H1 (cell line): ENCODE data around the gene ZBTB47. TPM values are rescaled to one million over a fixed set of nuclear protein-coding genes. Genes with fewer than 3 reads are reported as not detected.

Source experiments
- CTCF ChIA-PET: fragments of 300-600 bp; sonication (Branson Sonifier 250); formaldehyde crosslinking; loops from one replicate; lab custom pipeline; 2021; ENCODE audit not compliant: partially characterized antibody; lab: Charles Lee
- POLR2A ChIA-PET: fragments of 300-600 bp; sonication (Branson Sonifier 250); formaldehyde crosslinking; loops from one replicate; lab custom pipeline; 2021; ENCODE audit warnings: inconsistent platforms; ENCODE audit not compliant: partially characterized antibody; lab: Charles Lee
- DNase-seq, 2 experiments: peaks; one replicate each; pipeline versions ENCODE4 v3.0.0 to v3.0.0-alpha.2; 2010 to 2022; ENCODE audit warnings: low spot score in 2 of 2, low read depth in 1 of 2, mixed read lengths in 1 of 2
- FAIRE-seq: peaks from 2 replicates; lab custom pipeline; 2011; peaks lifted over from hg19 to GRCh38; lab: Jason Lieb, UNC
- H2AFZ ChIP-seq: 2 replicates; pipeline ENCODE4 v1.8.1; 2012; ENCODE audit warnings: low read length, inconsistent platforms
- H2AK5ac ChIP-seq: 2 replicates; pipeline ENCODE4 v1.6.1; 2013; ENCODE audit warnings: low read depth, low read length
- H2BK120ac ChIP-seq: replicated peaks from 2 replicates; pipeline ENCODE3; 2013; ENCODE audit warnings: low read depth, low read length, inconsistent platforms
- H2BK12ac ChIP-seq: 2 replicates; pipeline ENCODE4 v1.6.1; 2013; ENCODE audit warnings: low read depth, low read length
- H2BK15ac ChIP-seq: 2 replicates; pipeline ENCODE4 v1.6.1; 2013; ENCODE audit warnings: low read length
- H2BK20ac ChIP-seq: 2 replicates; pipeline ENCODE4 v1.6.1; 2013; ENCODE audit warnings: low read length
- H2BK5ac ChIP-seq: 2 replicates; pipeline ENCODE4 v1.6.1; 2013; ENCODE audit warnings: low read depth, low read length
- H3K14ac ChIP-seq: 2 replicates; pipeline ENCODE4 v1.6.1; 2013; ENCODE audit warnings: inconsistent platforms; ENCODE audit not compliant: insufficient read length
- H3K18ac ChIP-seq: 2 replicates; pipeline ENCODE4 v1.6.1; 2013; ENCODE audit warnings: low read length; ENCODE audit errors: extremely low read depth
- H3K23ac ChIP-seq: 2 replicates; pipeline ENCODE4 v1.6.1; 2013; ENCODE audit warnings: inconsistent platforms; ENCODE audit not compliant: insufficient read length
- H3K23me2 ChIP-seq: 2 replicates; pipeline ENCODE4 v1.6.1; 2013; ENCODE audit warnings: low read depth, low read length
- H3K27ac ChIP-seq: 2 replicates; pipeline ENCODE4 v1.6.1; 2011; ENCODE audit warnings: low read depth, low read length, inconsistent platforms
- H3K27me3 ChIP-seq, 4 experiments: replicated peaks in 1 of 4; 1 replicate in 1 of 4; 2 replicates in 3 of 4; pipeline versions ENCODE4 v1.6.1 to v1.8.1; 2011 to 2013; ENCODE audit warnings: low read length in 3 of 4, mild to moderate bottlenecking in 3 of 4, inconsistent platforms in 2 of 4, mixed read lengths in 2 of 4, moderate library complexity in 1 of 4; ENCODE audit not compliant: control insufficient read depth in 3 of 4, insufficient read depth in 3 of 4; ENCODE audit errors: extremely low read depth in 1 of 4
- H3K36me3 ChIP-seq, 4 experiments: 2 replicates each; pipeline versions ENCODE4 v1.6.1 to v1.8.1; 2011 to 2013; ENCODE audit warnings: mild to moderate bottlenecking in 4 of 4, low read length in 3 of 4, moderate library complexity in 2 of 4, control low read depth in 1 of 4, inconsistent platforms in 1 of 4; ENCODE audit not compliant: insufficient read depth in 4 of 4, control insufficient read depth in 2 of 4
- H3K4ac ChIP-seq: replicated peaks from 2 replicates; pipeline ENCODE3; 2013; ENCODE audit warnings: low read length, low read depth, mixed read lengths, inconsistent platforms; ENCODE audit not compliant: insufficient read length
- H3K4me1 ChIP-seq, 4 experiments: replicated peaks in 1 of 4; 1 replicate in 1 of 4; 2 replicates in 3 of 4; pipeline versions ENCODE4 v1.6.1 to v1.8.1; 2011 to 2013; ENCODE audit warnings: low read length in 3 of 4, inconsistent platforms in 2 of 4, mixed read lengths in 1 of 4; ENCODE audit not compliant: insufficient read depth in 4 of 4, control insufficient read depth in 3 of 4
- H3K4me2 ChIP-seq, 2 experiments: 2 replicates each; pipeline versions ENCODE4 v1.6.1 to v1.8.1; 2011 to 2013; ENCODE audit warnings: low read depth in 2 of 2, low read length in 2 of 2, control low read depth in 1 of 2, inconsistent platforms in 1 of 2, mild to moderate bottlenecking in 1 of 2; ENCODE audit not compliant: insufficient read depth in 1 of 2
- H3K4me3 ChIP-seq, 4 experiments: fragments of 200-600, 300-600 bp in 1 of 4; sonication (generic), shearing (Covaris generic), sonication (Bioruptor Twin) in 1 of 4; 2 replicates each; pipeline versions ENCODE4 v1.5.1 to v1.8.1; 2011 to 2016; ENCODE audit warnings: low read length in 4 of 4, low read depth in 3 of 4, control low read depth in 2 of 4, inconsistent platforms in 2 of 4, mild to moderate bottlenecking in 2 of 4, mixed read lengths in 1 of 4, moderate library complexity in 1 of 4; ENCODE audit not compliant: insufficient read depth in 2 of 4; ENCODE audit errors: extremely low read depth in 1 of 4
- H3K56ac ChIP-seq: replicated peaks from 2 replicates; pipeline ENCODE3; 2013; ENCODE audit warnings: low read depth, mild to moderate bottlenecking, mixed read lengths, low read length, inconsistent platforms; ENCODE audit not compliant: insufficient read length
- H3K79me1 ChIP-seq: 2 replicates; pipeline ENCODE4 v1.6.1; 2013; ENCODE audit warnings: low read depth, low read length, control low read depth
- H3K79me2 ChIP-seq, 2 experiments: 2 replicates each; pipeline versions ENCODE4 v1.6.1 to v1.8.1; 2012 to 2013; ENCODE audit warnings: low read length in 2 of 2, mild to moderate bottlenecking in 2 of 2, inconsistent platforms in 1 of 2; ENCODE audit not compliant: insufficient read depth in 2 of 2, control insufficient read depth in 1 of 2
- H3K9ac ChIP-seq, 4 experiments: replicated peaks in 1 of 4; 1 replicate in 1 of 4; 2 replicates in 3 of 4; pipeline versions ENCODE4 v1.6.1 to v1.8.1; 2011 to 2013; ENCODE audit warnings: low read depth in 3 of 4, low read length in 3 of 4, control low read depth in 2 of 4, mild to moderate bottlenecking in 2 of 4, moderate library complexity in 2 of 4, inconsistent platforms in 1 of 4; ENCODE audit errors: extremely low read depth in 1 of 4
- H3K9me3 ChIP-seq, 2 experiments: 2 replicates each; pipeline versions ENCODE4 v1.6.1 to v1.8.1; 2012 to 2013; ENCODE audit warnings: mild to moderate bottlenecking in 2 of 2, moderate library complexity in 2 of 2, control low read depth in 1 of 2, inconsistent platforms in 1 of 2, low read depth in 1 of 2, low read length in 1 of 2, mixed read lengths in 1 of 2; ENCODE audit not compliant: insufficient read depth in 2 of 2
- H4K20me1 ChIP-seq, 2 experiments: replicated peaks in 1 of 2; 2 replicates each; pipeline versions ENCODE3 to v1.8.1; 2011 to 2013; ENCODE audit warnings: inconsistent platforms in 2 of 2, low read length in 2 of 2, mild to moderate bottlenecking in 1 of 2; ENCODE audit not compliant: insufficient read depth in 2 of 2, control insufficient read depth in 1 of 2
- H4K5ac ChIP-seq: 2 replicates; pipeline ENCODE4 v1.6.1; 2013; ENCODE audit warnings: low read length, low read depth, mixed read lengths, inconsistent platforms; ENCODE audit not compliant: insufficient read length
- H4K8ac ChIP-seq: 2 replicates; pipeline ENCODE4 v1.8.0; 2013; ENCODE audit warnings: mild to moderate bottlenecking, moderate library complexity, low read length, inconsistent platforms; ENCODE audit not compliant: insufficient read depth; ENCODE audit errors: extremely low read depth
- H4K91ac ChIP-seq: replicated peaks from 2 replicates; pipeline ENCODE3; 2013; ENCODE audit warnings: low read length, mixed read lengths, inconsistent platforms; ENCODE audit not compliant: insufficient read length
- ATF2 ChIP-seq: IDR thresholded peaks from 2 replicates; pipeline ENCODE4 v1.6.1; 2012; ENCODE audit warnings: low read length, inconsistent platforms
- CBX5 ChIP-seq: fragments of 300-800, 300-1000 bp; sonication (generic); IDR thresholded peaks from 2 replicates; pipeline ENCODE4 v1.7.1; 2016; ENCODE audit warnings: antibody characterized with exemption, low read length, low read depth
- CHD1 ChIP-seq: IDR thresholded peaks from 2 replicates; pipeline ENCODE4 v1.6.1; 2012; ENCODE audit warnings: low read depth, low read length, improper control_type of control experiment
- EGR1 ChIP-seq: IDR thresholded peaks from 2 replicates; pipeline ENCODE4 v1.6.1; 2011; ENCODE audit warnings: low read depth, low read length, borderline replicate concordance
- EZH2 ChIP-seq: fragments of 200-600 bp; sonication (generic); IDR thresholded peaks from 2 replicates; pipeline ENCODE4 v1.7.1; 2012; ENCODE audit warnings: low read depth, mild to moderate bottlenecking, moderate library complexity, low read length, inconsistent platforms; ENCODE audit not compliant: severe bottlenecking
- NRF1 ChIP-seq: IDR thresholded peaks from 2 replicates; pipeline ENCODE4 v1.6.1; 2011; ENCODE audit warnings: mild to moderate bottlenecking, low read depth, low read length, improper control_type of control experiment
- POLR2A ChIP-seq, 2 experiments: IDR thresholded peaks; 1 replicate in 1 of 2; 2 replicates in 1 of 2; pipeline ENCODE4 v1.6.1; 2011; ENCODE audit warnings: low read depth in 2 of 2, low read length in 2 of 2, mild to moderate bottlenecking in 2 of 2; ENCODE audit errors: control extremely low read depth in 1 of 2
- RNF2 ChIP-seq: fragments of 200-900, 300-1000 bp; sonication (generic); IDR thresholded peaks from 2 replicates; pipeline ENCODE4 v1.7.1; 2016; ENCODE audit warnings: borderline replicate concordance, low read depth, mild to moderate bottlenecking, antibody characterized with exemption, low read length; ENCODE audit not compliant: poor library complexity, severe bottlenecking; ENCODE audit errors: missing control alignments
- SIRT6 ChIP-seq: IDR thresholded peaks from one replicate; pipeline ENCODE4 v1.7.1; 2012; ENCODE audit warnings: low read length, inconsistent platforms
- SP4 ChIP-seq: IDR thresholded peaks from 2 replicates; pipeline ENCODE4 v1.6.1; 2012; ENCODE audit warnings: low read length, inconsistent platforms
- SUZ12 ChIP-seq: fragments of 200-600 bp; sonication (generic); IDR thresholded peaks from 2 replicates; pipeline ENCODE4 v1.6.1; 2012; ENCODE audit warnings: mild to moderate bottlenecking, inconsistent platforms, low read length, moderate library complexity, mixed read lengths
- ZNF274 ChIP-seq: IDR thresholded peaks from 2 replicates; pipeline ENCODE4 v1.7.0; 2012; ENCODE audit warnings: low read length, borderline replicate concordance; ENCODE audit errors: extremely low read depth
- WGBS, 2 experiments: shearing (Covaris generic) in 1 of 2; methylation state at CpG; one replicate each; pipeline versions ENCODE4 v1.1.6 to v1.1.7; 2013 to 2015; ENCODE audit warnings: low lambda C conversion rate in 2 of 2, mixed read lengths in 2 of 2, inconsistent platforms in 1 of 2, low coverage in 1 of 2, missing lambda C conversion rate in 1 of 2; ENCODE audit not compliant: insufficient replicate concordance in 2 of 2, insufficient coverage in 1 of 2, insufficient read length in 1 of 2; ENCODE audit errors: extremely low coverage in 1 of 2, missing lambda C conversion rate in 1 of 2; 5-methylcytosine and 5-hydroxymethylcytosine counted together
- polyA plus RNA-seq, 7 experiments: library from polyadenylated mRNA; depleted of rRNA in 3 of 7; stranded (reverse) in 5 of 7; unstranded in 2 of 7; fragments of >200 nt in 5 of 7; fragments of 200-250 nt in 2 of 7; gene quantifications; 1 replicate in 5 of 7; 2 replicates in 1 of 7; 4 replicates in 1 of 7; pipeline versions ENCODE4 v1.2.1 to v1.2.3, GENCODE V29; 2011 to 2013; ENCODE audit warnings: missing spikeins in 2 of 7, mixed read lengths in 2 of 7
- total RNA-seq: library from RNA; stranded (reverse); fragmentation: NEBNext Ultra II Directional; extraction: Animal tissue kit (Norgen Biotek cat#: 25700); gene quantifications from 2 replicates; pipeline ENCODE4 v1.2.1, GENCODE V29; 2021

Gene ZBTB47
- total and polyA plus RNA-seq, 2 of the 8 experiments (the other 6 are each of a cell fraction or from before 2014, with no cell fraction given), result 2.8 to 4.1 TPM

GRCh38 chr3:42638339-42638842 is 15.1 kb upstream of the ZBTB47 start:
- no peak overlapping the region for H2BK5ac ChIP-seq
- no peak overlapping the region for H3K56ac ChIP-seq
- H3K4me2 ChIP-seq, result no peak overlapping the region
- no peak for DNase-seq
- H3K79me2 ChIP-seq, result 0 out of 4 replicates have a peak, but pooled peaks cover 4% of the 10 kb centered on the region in 2 experiments
- H3K4ac ChIP-seq, result no peak overlapping the region
- no peak overlapping the region for H2AK5ac ChIP-seq
- H3K18ac ChIP-seq, result no peak overlapping the region
- no peak overlapping the region for H4K5ac ChIP-seq
- no peaks in the 10 kb centered on the region; the same call in 1 of the 2 replicates for H3K79me1 ChIP-seq
- 88% methylated on average over 6 of the region's 6 CpGs; no CpG with 5 or more reads in 1 of the 2 experiments for WGBS, 2 experiments
- H3K23me2 ChIP-seq, result no peaks in the 10 kb centered on the region
- H3K27ac ChIP-seq, result no peak overlapping the region
- H2BK12ac ChIP-seq, result no peak overlapping the region
- no peaks in the 10 kb centered on the region for H3K27me3 ChIP-seq
- H3K14ac ChIP-seq, result no peak overlapping the region
- no peak overlapping the region for H3K23ac ChIP-seq
- ChIA-PET CTCF (interaction anchor here (2.4 to 2.7 kb wide), 2 partner anchors 10 to 25 kb away, joined by 8 to 9 read pairs; no protein-coding TSS in a partner anchor), POLR2A (no interaction called here)
- H2AFZ ChIP-seq, result no peak overlapping the region
- H3K9me3 ChIP-seq, result no peaks in the 10 kb centered on the region
- no peak overlapping the region for H3K9ac ChIP-seq
- no peak overlapping the region for H3K4me3 ChIP-seq
- H4K8ac ChIP-seq, result no peak overlapping the region
- H4K91ac ChIP-seq, result no peak overlapping the region
- H2BK15ac ChIP-seq, result no peak overlapping the region
- no peaks in the 10 kb centered on the region for H3K4me1 ChIP-seq
- peaks cover 46 to 96% (median 86%) of the 10 kb centered on the region in 4 experiments for H3K36me3 ChIP-seq
- peaks cover 2 to 7% of the 10 kb centered on the region in 2 experiments for H4K20me1 ChIP-seq
- no peak for FAIRE-seq
- no peak overlapping the region for H2BK120ac ChIP-seq
- H2BK20ac ChIP-seq, result no peak overlapping the region
- TF ChIP-seq NRF1, result no peak
- TF ChIP-seq RNF2, result no peak
- no peak for TF ChIP-seq ZNF274
- TF ChIP-seq SIRT6, result no peak
- no peak for TF ChIP-seq ATF2
- no peak for TF ChIP-seq CBX5
- no peak for TF ChIP-seq EGR1
- TF ChIP-seq SP4, result no peak
- TF ChIP-seq CHD1, result no peak
- no peak for TF ChIP-seq EZH2
- no peak for TF ChIP-seq SUZ12
- no peak for TF ChIP-seq POLR2A (IDR thresholded peaks at IDR 0.05; ENCODE audit: control extremely low read depth in 1 of 2, low read depth in 2 of 2, low read length in 2 of 2)
